IMR-90 (cell line): ENCODE data around the gene DLX3. TPM values are rescaled to one million over a fixed set of nuclear protein-coding genes. Genes with fewer than 3 reads are reported as not detected.

Experiments
- ATAC-seq: fragments of 200-7000 bp; cut with Tn5 transposase; 2 replicates; pipeline ENCODE4 v1.9.1; 2020; ENCODE audit warnings: low read depth, mild to moderate bottlenecking, moderate library complexity
- BruUV-seq: library from RNA; stranded (reverse); fragments of 400-500 nt; replicated peaks from 2 replicates; lab custom pipeline; 2021; lab: Mats Ljungman, UMichigan
- CTCF ChIA-PET: fragments of 300-600 bp; formaldehyde crosslinking; extraction: SDS; loops from one replicate; lab custom pipeline; 2021; ENCODE audit warnings: antibody characterized with exemption; lab: Yijun Ruan, JAX
- POLR2A ChIA-PET: fragments of 300-600 bp; sonication (Branson Sonifier 250); formaldehyde crosslinking; loops from one replicate; lab custom pipeline; 2022; ENCODE audit warnings: antibody characterized with exemption; ENCODE audit not compliant: unreplicated experiment; lab: Charles Lee
- DNase-seq: peaks from one replicate; pipeline ENCODE4 v3.0.0; 2013
- H2AFZ ChIP-seq: replicated peaks from 2 replicates; pipeline ENCODE3; 2013; ENCODE audit warnings: low read length, mild to moderate bottlenecking; ENCODE audit not compliant: poor library complexity
- H2AK5ac ChIP-seq: 2 replicates; pipeline ENCODE4 v1.6.1; 2013; ENCODE audit warnings: low read depth, low read length, inconsistent platforms
- H2AK9ac ChIP-seq: replicated peaks from 2 replicates; pipeline ENCODE3; 2013; ENCODE audit warnings: mild to moderate bottlenecking, low read depth, low read length, moderate library complexity; ENCODE audit not compliant: poor library complexity
- H2BK120ac ChIP-seq: 2 replicates; pipeline ENCODE4 v1.6.1; 2013; ENCODE audit warnings: low read depth, low read length, inconsistent platforms
- H2BK15ac ChIP-seq: 3 replicates; pipeline ENCODE4 v1.6.1; 2013; ENCODE audit warnings: low read depth, low read length, inconsistent platforms
- H2BK20ac ChIP-seq: 2 replicates; pipeline ENCODE4 v1.6.1; 2013; ENCODE audit warnings: low read depth, mild to moderate bottlenecking, inconsistent platforms, low read length, moderate library complexity
- H2BK5ac ChIP-seq: 2 replicates; pipeline ENCODE4 v1.6.1; 2013; ENCODE audit warnings: mild to moderate bottlenecking, low read depth, low read length, inconsistent platforms; ENCODE audit not compliant: poor library complexity, severe bottlenecking
- H3K14ac ChIP-seq: replicated peaks from 2 replicates; pipeline ENCODE4 v1.6.1; 2013; ENCODE audit warnings: low read depth, low read length, inconsistent platforms
- H3K18ac ChIP-seq: 2 replicates; pipeline ENCODE4 v1.6.1; 2013; ENCODE audit warnings: low read depth, low read length, control low read depth
- H3K23ac ChIP-seq: 2 replicates; pipeline ENCODE4 v1.6.1; 2013; ENCODE audit warnings: low read depth, low read length, inconsistent platforms
- H3K27ac ChIP-seq: 2 replicates; pipeline ENCODE4 v1.5.1; 2013; ENCODE audit warnings: mild to moderate bottlenecking, control low read depth, low read length; ENCODE audit not compliant: insufficient read depth
- H3K27me3 ChIP-seq: 2 replicates; pipeline ENCODE4 v1.6.1; 2013; ENCODE audit warnings: low read length; ENCODE audit not compliant: control insufficient read depth, insufficient read depth
- H3K36me3 ChIP-seq: 2 replicates; pipeline ENCODE4 v1.6.1; 2013; ENCODE audit warnings: low read length, mixed read lengths; ENCODE audit not compliant: control insufficient read depth, insufficient read depth
- H3K4ac ChIP-seq: 2 replicates; pipeline ENCODE4 v1.6.1; 2013; ENCODE audit warnings: low read depth, low read length, inconsistent platforms
- H3K4me1 ChIP-seq: 2 replicates; pipeline ENCODE4 v1.6.1; 2013; ENCODE audit warnings: low read length, mixed read lengths; ENCODE audit not compliant: control insufficient read depth, insufficient read depth
- H3K4me2 ChIP-seq: 2 replicates; pipeline ENCODE4 v1.6.1; 2013; ENCODE audit warnings: low read depth, mild to moderate bottlenecking, control low read depth, low read length, moderate library complexity
- H3K4me3 ChIP-seq: 2 replicates; pipeline ENCODE4 v1.5.1; 2013; ENCODE audit warnings: low read depth, mild to moderate bottlenecking, control low read depth, low read length, moderate library complexity; ENCODE audit not compliant: insufficient read depth
- H3K56ac ChIP-seq: 2 replicates; pipeline ENCODE4 v1.6.1; 2013; ENCODE audit warnings: low read length, inconsistent platforms; ENCODE audit not compliant: insufficient read depth; ENCODE audit errors: extremely low read depth
- H3K79me1 ChIP-seq, 2 experiments: 2 replicates each; pipeline ENCODE4 v1.6.1; 2013; ENCODE audit warnings: low read length in 2 of 2, inconsistent platforms in 1 of 2, low read depth in 1 of 2
- H3K9ac ChIP-seq: 2 replicates; pipeline ENCODE4 v1.6.1; 2013; ENCODE audit warnings: low read depth, low read length, control low read depth
- H3K9me1 ChIP-seq: 2 replicates; pipeline ENCODE4 v1.6.1; 2013; ENCODE audit warnings: low read length, inconsistent platforms; ENCODE audit not compliant: insufficient read depth
- H3K9me3 ChIP-seq: 2 replicates; pipeline ENCODE4 v1.6.1; 2013; ENCODE audit warnings: low read length; ENCODE audit not compliant: control insufficient read depth, insufficient read depth
- H4K20me1 ChIP-seq: 2 replicates; pipeline ENCODE4 v1.6.1; 2013; ENCODE audit warnings: low read length, inconsistent platforms; ENCODE audit not compliant: insufficient read depth
- H4K5ac ChIP-seq: 2 replicates; pipeline ENCODE4 v1.6.1; 2013; ENCODE audit warnings: mild to moderate bottlenecking, low read depth, low read length, control low read depth
- H4K8ac ChIP-seq, 2 experiments: 2 replicates each; pipeline ENCODE4 v1.6.1; 2013; ENCODE audit warnings: low read depth in 2 of 2, low read length in 2 of 2, control low read depth in 1 of 2, inconsistent platforms in 1 of 2
- H4K91ac ChIP-seq: 2 replicates; pipeline ENCODE4 v1.6.1; 2013; ENCODE audit warnings: low read depth, low read length, inconsistent platforms; ENCODE audit not compliant: insufficient read depth
- BHLHE40 ChIP-seq: fragments of 150-350 bp; IDR thresholded peaks from 2 replicates; pipeline ENCODE4 v1.6.1; 2016; ENCODE audit warnings: mild to moderate bottlenecking, low read depth, low read length
- CEBPB ChIP-seq: IDR thresholded peaks from 2 replicates; pipeline ENCODE4 v1.6.1; 2012; ENCODE audit warnings: low read depth, low read length, improper control_type of control experiment
- CHD1 ChIP-seq: IDR thresholded peaks from 2 replicates; pipeline ENCODE4 v1.6.1; 2012; ENCODE audit warnings: low read depth, low read length, improper control_type of control experiment
- ELK1 ChIP-seq: fragments of 150-350 bp; IDR thresholded peaks from 2 replicates; pipeline ENCODE4 v1.6.1; 2016; ENCODE audit warnings: low read depth, mild to moderate bottlenecking, low read length, moderate library complexity, borderline replicate concordance
- FOS ChIP-seq: fragments of 150-350 bp; IDR thresholded peaks from 2 replicates; pipeline ENCODE4 v1.6.1; 2016; ENCODE audit warnings: low read depth, low read length
- MAFK ChIP-seq: IDR thresholded peaks from 2 replicates; pipeline ENCODE4 v1.6.1; 2012; ENCODE audit warnings: low read depth, low read length, improper control_type of control experiment
- MAZ ChIP-seq: IDR thresholded peaks from 2 replicates; pipeline ENCODE4 v1.6.1; 2012; ENCODE audit warnings: low read depth, mild to moderate bottlenecking, low read length, improper control_type of control experiment, moderate library complexity, borderline replicate concordance
- MXI1 ChIP-seq: IDR thresholded peaks from 2 replicates; pipeline ENCODE4 v1.6.1; 2012; ENCODE audit warnings: low read depth, mild to moderate bottlenecking, low read length, moderate library complexity, borderline replicate concordance
- NFE2L2 ChIP-seq: fragments of 150-350 bp; IDR thresholded peaks from 2 replicates; pipeline ENCODE4 v1.6.1; 2016; ENCODE audit warnings: low read depth, mild to moderate bottlenecking, low read length
- POLR2A ChIP-seq: IDR thresholded peaks from 2 replicates; pipeline ENCODE4 v1.6.1; 2012; ENCODE audit warnings: mild to moderate bottlenecking, low read depth, low read length
- RAD21 ChIP-seq: IDR thresholded peaks from 2 replicates; pipeline ENCODE4 v1.6.1; 2012; ENCODE audit warnings: low read length, improper control_type of control experiment
- RCOR1 ChIP-seq: IDR thresholded peaks from 2 replicates; pipeline ENCODE4 v1.6.1; 2012; ENCODE audit warnings: mild to moderate bottlenecking, low read length, improper control_type of control experiment; ENCODE audit not compliant: insufficient replicate concordance
- RFX5 ChIP-seq: IDR thresholded peaks from 2 replicates; pipeline ENCODE4 v1.8.0; 2012; ENCODE audit warnings: low read depth, mild to moderate bottlenecking, low read length, moderate library complexity
- SMC3 ChIP-seq: fragments of 150-350 bp; IDR thresholded peaks from 2 replicates; pipeline ENCODE4 v1.6.1; 2016; ENCODE audit warnings: low read depth, mild to moderate bottlenecking, antibody characterized with exemption, low read length, moderate library complexity
- WGBS, 2 experiments: methylation state at CpG; one replicate each; pipeline versions ENCODE4 v1.1.5 to v1.1.7; 2013; ENCODE audit warnings: missing lambda C conversion rate in 2 of 2; ENCODE audit not compliant: insufficient read length in 1 of 2; ENCODE audit errors: extremely low coverage in 2 of 2; 5-methylcytosine and 5-hydroxymethylcytosine counted together
- dilution Hi-C: fragments of 300-500 bp; cut with HindIII; formaldehyde crosslinking; loops from one replicate; pipeline ENCODE4 v1.14.3; 2018; ENCODE audit warnings: low sequenced_read_pairs; ENCODE audit not compliant: unreplicated experiment
- in situ Hi-C: fragments of 300-500 bp; cut with MboI; formaldehyde crosslinking; loops from 3 replicates; pipeline ENCODE4 v1.14.3; 2019; ENCODE audit warnings: low sequenced_read_pairs, inconsistent platforms, mixed read lengths
- intact Hi-C: fragments of 100-400 bp; cut with micrococcal nuclease; formaldehyde crosslinking; loops from 2 replicates; pipeline ENCODE4 v1.10.0; 2022
- polyA plus RNA-seq, 3 experiments: library from polyadenylated mRNA; depleted of rRNA; stranded (reverse); fragments of >200 nt; gene quantifications; 2 replicates each; pipeline ENCODE4 v1.2.3, GENCODE V29; 2012; ENCODE audit warnings: low replicate concordance in 1 of 3
- total RNA-seq: library from RNA; depleted of rRNA; stranded (reverse); fragments of >200 nt; gene quantifications from 2 replicates; pipeline ENCODE4 v1.2.3, GENCODE V29; 2012
- TF ChIP-seq, protein P1 (sequence below): fragments of 150-350 bp; IDR thresholded peaks from 2 replicates; pipeline ENCODE4 v1.6.1; 2017; ENCODE audit warnings: mild to moderate bottlenecking, antibody characterized with exemption, low read length, low read depth
- TF ChIP-seq, protein P2 (sequence below): conservative IDR thresholded peaks from 2 replicates; pipeline ENCODE4 v1.5.1; 2012; ENCODE audit warnings: mild to moderate bottlenecking, low read depth, low read length, improper control_type of control experiment

DLX3 gene
- total and polyA plus RNA-seq, 2 of the 4 experiments (the other 2 are of a cell fraction), result not detected

GRCh38 chr17:49970498-49970897 is 24.5 kb downstream of the DLX3 start:
- H2AFZ ChIP-seq, result no peak overlapping the region
- H2AK9ac ChIP-seq, result no peak overlapping the region
- dilution Hi-C loops (no loop called here), in situ Hi-C loops (no loop called here), intact Hi-C loops (no loop called here)
- H3K9ac ChIP-seq, result no peak overlapping the region
- TF ChIP-seq RAD21 (no peak), SMC3 (no peak), MAZ (no peak), MAFK (no peak), MXI1 (no peak), ELK1 (no peak), CEBPB (no peak), RCOR1 (no peak), RFX5 (no peak), BHLHE40 (no peak), CHD1 (no peak), FOS (no peak), NFE2L2 (no peak), POLR2A (no peak)
- TF ChIP-seq, protein P1, sequence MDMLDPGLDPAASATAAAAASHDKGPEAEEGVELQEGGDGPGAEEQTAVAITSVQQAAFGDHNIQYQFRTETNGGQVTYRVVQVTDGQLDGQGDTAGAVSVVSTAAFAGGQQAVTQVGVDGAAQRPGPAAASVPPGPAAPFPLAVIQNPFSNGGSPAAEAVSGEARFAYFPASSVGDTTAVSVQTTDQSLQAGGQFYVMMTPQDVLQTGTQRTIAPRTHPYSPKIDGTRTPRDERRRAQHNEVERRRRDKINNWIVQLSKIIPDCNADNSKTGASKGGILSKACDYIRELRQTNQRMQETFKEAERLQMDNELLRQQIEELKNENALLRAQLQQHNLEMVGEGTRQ, result no peak
- TF ChIP-seq, protein P2, sequence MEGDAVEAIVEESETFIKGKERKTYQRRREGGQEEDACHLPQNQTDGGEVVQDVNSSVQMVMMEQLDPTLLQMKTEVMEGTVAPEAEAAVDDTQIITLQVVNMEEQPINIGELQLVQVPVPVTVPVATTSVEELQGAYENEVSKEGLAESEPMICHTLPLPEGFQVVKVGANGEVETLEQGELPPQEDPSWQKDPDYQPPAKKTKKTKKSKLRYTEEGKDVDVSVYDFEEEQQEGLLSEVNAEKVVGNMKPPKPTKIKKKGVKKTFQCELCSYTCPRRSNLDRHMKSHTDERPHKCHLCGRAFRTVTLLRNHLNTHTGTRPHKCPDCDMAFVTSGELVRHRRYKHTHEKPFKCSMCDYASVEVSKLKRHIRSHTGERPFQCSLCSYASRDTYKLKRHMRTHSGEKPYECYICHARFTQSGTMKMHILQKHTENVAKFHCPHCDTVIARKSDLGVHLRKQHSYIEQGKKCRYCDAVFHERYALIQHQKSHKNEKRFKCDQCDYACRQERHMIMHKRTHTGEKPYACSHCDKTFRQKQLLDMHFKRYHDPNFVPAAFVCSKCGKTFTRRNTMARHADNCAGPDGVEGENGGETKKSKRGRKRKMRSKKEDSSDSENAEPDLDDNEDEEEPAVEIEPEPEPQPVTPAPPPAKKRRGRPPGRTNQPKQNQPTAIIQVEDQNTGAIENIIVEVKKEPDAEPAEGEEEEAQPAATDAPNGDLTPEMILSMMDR, result no peak
- no peak overlapping the region for H2BK20ac ChIP-seq
- no peak overlapping the region for H2BK5ac ChIP-seq
- no TSS peak for BruUV-seq
- H3K4me1 ChIP-seq, result no peaks in the 10 kb centered on the region
- DNase-seq (no peak), ATAC-seq (no peak)
- ChIA-PET POLR2A (no interaction called here), CTCF (no interaction called here)
- H3K27ac ChIP-seq, result no peak overlapping the region
- H2BK15ac ChIP-seq, result no peak overlapping the region
- H4K5ac ChIP-seq, result no peak overlapping the region
- no peak overlapping the region for H2BK120ac ChIP-seq
- H3K4ac ChIP-seq, result no peak overlapping the region
- H3K9me3 ChIP-seq, result peaks cover 16% of the 10 kb centered on the region
- H3K23ac ChIP-seq, result no peak overlapping the region
- H3K4me2 ChIP-seq, result no peak overlapping the region
- no peaks in the 10 kb centered on the region for H3K9me1 ChIP-seq
- no peak overlapping the region for H2AK5ac ChIP-seq
- H4K20me1 ChIP-seq, result no peaks in the 10 kb centered on the region; the same call in none of the 2 replicates
- no peak overlapping the region for H3K18ac ChIP-seq
- peaks cover 98% of the 10 kb centered on the region for H3K27me3 ChIP-seq
- H3K36me3 ChIP-seq, result no peaks in the 10 kb centered on the region
- no peaks in the 10 kb centered on the region for H3K79me1 ChIP-seq
- no peak overlapping the region for H3K56ac ChIP-seq
- H4K91ac ChIP-seq, result no peak overlapping the region
- 45% methylated on average over 3 of the region's 3 CpGs; no CpG with 5 or more reads in 1 of the 2 experiments for WGBS, 2 experiments
- H3K14ac ChIP-seq, result no peak overlapping the region
- no peak overlapping the region for H4K8ac ChIP-seq
- H3K4me3 ChIP-seq, result no peak overlapping the region
